Sigmoid colon (tissue), 3 donors: Measurements from ENCODE around the gene LCP2.

Source experiments
- CTCF ChIP-seq, 4 experiments: fragments of 450-650 bp in 3 of 4; fragments of 200-600 bp in 1 of 4; IDR thresholded peaks; one replicate each; pipeline ENCODE4 v1.5.1; 2016 to 2019; ENCODE audit warnings: antibody characterized with exemption in 4 of 4, mild to moderate bottlenecking in 3 of 4, moderate library complexity in 2 of 4
- POLR2A ChIP-seq, 2 donors: fragments of 450-650 bp; IDR thresholded peaks; one replicate each; pipeline ENCODE4 v1.6.1; 2016; ENCODE audit warnings: antibody characterized with exemption in 2 of 2, mild to moderate bottlenecking in 2 of 2, moderate library complexity in 2 of 2

DNA sequence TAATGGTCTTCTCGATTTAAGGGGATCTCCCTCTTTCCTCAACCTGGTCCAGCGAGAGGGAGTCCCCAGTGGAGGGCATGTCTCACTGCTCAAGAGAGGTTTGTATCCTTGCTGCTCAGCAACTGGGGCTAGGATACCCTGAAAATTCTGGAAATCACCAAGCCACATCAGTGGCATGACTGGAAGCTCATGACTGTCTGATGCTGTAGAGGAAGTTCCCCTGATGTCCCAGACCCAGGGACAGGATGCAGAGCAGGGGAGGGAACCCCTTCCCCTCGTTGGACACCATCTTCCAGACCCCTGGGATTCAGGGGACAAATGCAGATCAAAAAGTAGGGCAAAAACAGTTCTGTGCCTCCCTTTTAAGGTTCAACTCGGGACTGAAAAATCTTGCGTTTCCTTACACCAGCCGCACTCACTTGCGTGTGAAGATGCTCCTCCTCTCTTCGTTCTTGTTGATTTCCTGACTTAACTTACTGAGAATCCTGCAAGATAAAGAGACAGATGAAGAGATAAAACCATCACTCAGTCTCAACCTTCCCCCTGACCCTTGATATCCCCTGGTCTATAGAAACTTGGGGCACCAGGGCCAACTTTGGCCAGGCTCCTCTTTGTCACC lies 22.1 kb downstream of the LCP2 start:
- TF ChIP-seq POLR2A (IDR thresholded peaks at IDR 0.05): no peak
- no peak for TF ChIP-seq CTCF (IDR thresholded peaks at IDR 0.05)
